Spleen (tissue), 7 donors: ENCODE data around the gene S100A8.

Source experiments
- CTCF ChIP-seq, 11 experiments: fragments of 200-600 bp in 7 of 11; fragments of 450-650 bp in 4 of 11; sonication (generic) in 4 of 11; IDR thresholded peaks in 8 of 11; conservative IDR thresholded peaks in 3 of 11; 1 replicate in 7 of 11; 2 replicates in 4 of 11; pipeline versions ENCODE4 v1.4.0 to v1.8.0; 2016 to 2021; ENCODE audit warnings: antibody characterized with exemption in 11 of 11, inconsistent platforms in 4 of 11, mild to moderate bottlenecking in 1 of 11
- POLR2A ChIP-seq, 3 donors: fragments of 450-650 bp; IDR thresholded peaks; one replicate each; pipeline ENCODE4 v1.5.1; 2017; ENCODE audit warnings: antibody characterized with exemption in 3 of 3, mild to moderate bottlenecking in 1 of 3
- donor health status: DM: no; HTN: no; CAD: no; lungs with moderate emphysema.
- donor health status: DM: no; HTN: no; CAD: no.
- donor health status: DM: no; HTN: no; CAD: no.

GRCh38 chr1:153387001-153387400 is 3.9 kb downstream of the S100A8 start:
- TF ChIP-seq POLR2A (IDR thresholded peaks at IDR 0.05): no peak
- TF ChIP-seq CTCF (IDR thresholded peaks at IDR 0.05 in 8 of 11, conservative IDR thresholded peaks at IDR 0.05 in 3 of 11): no peak
